GM18858 (cell line): ENCODE measurements around the gene HORMAD2.

Source experiments
- ATAC-seq: cut with Tn5 transposase; IDR thresholded peaks from one replicate; pipeline ENCODE4 v1.9.1; 2021; ENCODE audit not compliant: unreplicated experiment

The HORMAD2 gene

GRCh38 chr22:30224161-30224857 lies 144.0 kb downstream of the HORMAD2 start:
- no peak for ATAC-seq

- no peak for ATAC-seq
Measured at GRCh38 chr22:30225220-30225927, 145.1 kb downstream of the HORMAD2 start.

- no peak for ATAC-seq
Measured at GRCh38 chr22:30226192-30226832, 146.0 kb downstream of the HORMAD2 start.
